ENCODE data around the gene TRIM67. TPM values are rescaled to one million over a fixed set of nuclear protein-coding genes. Genes with fewer than 3 reads are reported as not detected.
"Not testable (repeated sequence)": the region's sequence is repeated elsewhere in the genome, so short reads cannot be mapped to it uniquely, and the experiment has no call there.

TRIM67 gene
- total and polyA plus RNA-seq, 7 donors, result under 0.01 to 0.36 (median 0.04) TPM; not detected in 1

GRCh38 chr1:231147896-231148295 is 14.0 kb upstream of the TRIM67 start:
- TF ChIP-seq CTCF (IDR thresholded peaks at IDR 0.05) (no peak), EP300 (IDR thresholded peaks at IDR 0.05) (no peak), POLR2A (IDR thresholded peaks at IDR 0.05) (no peak), POLR2AphosphoS5 (IDR thresholded peaks at IDR 0.05) (no peak)
- Histone ChIP-seq H3K4me1 (no peaks in the 10 kb centered on the region), H3K27me3 (no peaks in the 10 kb centered on the region), H3K9me3 (peaks cover 0 to 8% (median 4%) of the 10 kb centered on the region in 4 donors), H3K27ac (no peak overlapping the region), H3K36me3 (no peaks in the 10 kb centered on the region), H3K4me3 (no peak overlapping the region)
- intact Hi-C loops (cut with DNase I), result no loop called here
- 75 to 79% methylated on average over 3 of the region's 3 CpGs for WGBS, 2 donors
- no peak for DNase-seq

GRCh38 chr1:231151811-231152210 is 10.0 kb upstream of the TRIM67 start:
- no peak for DNase-seq
- 6 to 10% methylated on average over 1 of the region's 1 CpG for whole genome bisulfite sequencing, 2 donors
- H3K27me3 ChIP-seq, result no peaks in the 10 kb centered on the region

GRCh38 chr1:231153726-231154125 is 8.1 kb upstream of the TRIM67 start:
- H3K4me3 ChIP-seq, result no peak overlapping the region
- DNase-seq, result no peak
- H3K36me3 ChIP-seq, result no peaks in the 10 kb centered on the region
- intact Hi-C loops (cut with DNase I), result loop anchor here (2.0 kb wide), 1 partner anchor 49 kb away; no protein-coding TSS in a partner anchor
- no peaks in the 10 kb centered on the region for H3K4me1 ChIP-seq
- no peak overlapping the region for H3K27ac ChIP-seq
- WGBS, 2 donors, result 70 to 77% methylated on average over 2 of the region's 2 CpGs
- peaks cover 0 to 8% (median 4%) of the 10 kb centered on the region in 4 donors for H3K9me3 ChIP-seq
- TF ChIP-seq CTCF (IDR thresholded peaks at IDR 0.05), result no peak
- TF ChIP-seq EP300 (IDR thresholded peaks at IDR 0.05), result no peak
- no peak for TF ChIP-seq POLR2A (IDR thresholded peaks at IDR 0.05)
- TF ChIP-seq POLR2AphosphoS5 (IDR thresholded peaks at IDR 0.05), result no peak
- peaks cover 0 to 8% (median 0%) of the 10 kb centered on the region in 3 donors for H3K27me3 ChIP-seq

More at GRCh38 chr1:231151811-231152210, 10.0 kb upstream of the TRIM67 start:
- no peak overlapping the region for H3K4me3 ChIP-seq
- intact Hi-C loops (cut with DNase I), result no loop called here
- no peaks in the 10 kb centered on the region for H3K4me1 ChIP-seq
- TF ChIP-seq CTCF (IDR thresholded peaks at IDR 0.05) (no peak), EP300 (IDR thresholded peaks at IDR 0.05) (no peak), POLR2AphosphoS5 (IDR thresholded peaks at IDR 0.05) (no peak), POLR2A (IDR thresholded peaks at IDR 0.05) (no peak)
- peaks cover 0 to 8% (median 4%) of the 10 kb centered on the region in 4 donors for H3K9me3 ChIP-seq
- H3K36me3 ChIP-seq, result no peaks in the 10 kb centered on the region
- no peak overlapping the region for H3K27ac ChIP-seq

- no peak for DNase-seq
- Histone ChIP-seq H3K9me3 (peaks cover 0 to 8% (median 4%) of the 10 kb centered on the region in 4 donors), H3K4me1 (peaks cover 0 to 2% (median 1%) of the 10 kb centered on the region in 4 donors), H3K27me3 (peaks cover 4 to 29% (median 14%) of the 10 kb centered on the region in 3 donors), H3K4me3 (no peak overlapping the region), H3K36me3 (no peaks in the 10 kb centered on the region), H3K27ac (no peak overlapping the region)
- TF ChIP-seq CTCF (IDR thresholded peaks at IDR 0.05), result no peak
- no peak for TF ChIP-seq POLR2A (IDR thresholded peaks at IDR 0.05)
- TF ChIP-seq POLR2AphosphoS5 (IDR thresholded peaks at IDR 0.05), result no peak
- TF ChIP-seq EP300 (IDR thresholded peaks at IDR 0.05), result no peak
- WGBS, 2 donors, result 81% methylated on average over 1 of the region's 1 CpG
- intact Hi-C loops (cut with DNase I), result loop anchor here (2.0 kb wide), 1 partner anchor 47 kb away; no protein-coding TSS in a partner anchor
Observed at GRCh38 chr1:231155808-231156207, 6.0 kb upstream of the TRIM67 start.

- H3K27me3 ChIP-seq, result peaks cover 14 to 44% (median 29%) of the 10 kb centered on the region in 3 donors
- no peaks in the 10 kb centered on the region for H3K36me3 ChIP-seq
- H3K9me3 ChIP-seq, result no peaks in the 10 kb centered on the region
- intact Hi-C loops (cut with DNase I), result no loop called here
- no peak overlapping the region for H3K27ac ChIP-seq
- TF ChIP-seq CTCF (IDR thresholded peaks at IDR 0.05), result no peak
- TF ChIP-seq POLR2AphosphoS5 (IDR thresholded peaks at IDR 0.05), result no peak
- no peak for TF ChIP-seq EP300 (IDR thresholded peaks at IDR 0.05)
- TF ChIP-seq POLR2A (IDR thresholded peaks at IDR 0.05), result no peak
- DNase-seq, result no peak
- WGBS, 2 donors, result 31 to 36% methylated on average over 1 of the region's 1 CpG
- H3K4me3 ChIP-seq, result no peak overlapping the region
- H3K4me1 ChIP-seq, result peaks cover 0 to 17% (median 16%) of the 10 kb centered on the region in 4 donors
Observed at GRCh38 chr1:231157311-231157710, 4.5 kb upstream of the TRIM67 start.

- H3K27me3 ChIP-seq, result peaks cover 22 to 53% (median 37%) of the 10 kb centered on the region in 3 donors
- H3K27ac ChIP-seq; intact Hi-C loops (cut with DNase I); H3K4me3 ChIP-seq; H3K36me3 ChIP-seq; H3K9me3 ChIP-seq; DNase-seq: not testable (repeated sequence)
- peaks cover 0 to 25% (median 24%) of the 10 kb centered on the region in 4 donors for H3K4me1 ChIP-seq
- 82 to 84% methylated on average over 7 of the region's 7 CpGs for WGBS, 2 donors
Observed at GRCh38 chr1:231158141-231158540, 3.7 kb upstream of the TRIM67 start.
